ENCODE results near the gene MBLAC1.

GRCh38 chr7:100154651-100155491, 28.1 kb downstream of the MBLAC1 start:
- TF ChIP-seq ZNF583 (CRISPR knock-in tag; IDR thresholded peaks at IDR 0.05) = no peak
- no peak for TF ChIP-seq ZBTB33 (CRISPR knock-in tag; IDR thresholded peaks at IDR 0.05)
- TF ChIP-seq ELF1 (tag; IDR thresholded peaks at IDR 0.05) = no peak
- TF ChIP-seq ZSCAN32 (CRISPR knock-in tag; IDR thresholded peaks at IDR 0.05) = no peak
- no peak for TF ChIP-seq BCLAF1 (IDR thresholded peaks at IDR 0.05; ENCODE audit: borderline replicate concordance in 1 of 2, control insufficient read depth in 1 of 2, low read depth in 2 of 2, low read length in 1 of 2)
